ES-I3 (cell line): Measurements from ENCODE around the gene SH3TC1.

ENCODE experiments used
- H3K36me3 ChIP-seq: 2 replicates; pipeline ENCODE4 v1.6.1; 2013; ENCODE audit warnings: mild to moderate bottlenecking, low read length, control low read depth, moderate library complexity; ENCODE audit not compliant: insufficient read depth
- H3K4me1 ChIP-seq: 2 replicates; pipeline ENCODE4 v1.6.1; 2013; ENCODE audit warnings: mild to moderate bottlenecking, control low read depth, low read length; ENCODE audit not compliant: insufficient read depth
- H3K9ac ChIP-seq: 2 replicates; pipeline ENCODE4 v1.6.1; 2013; ENCODE audit warnings: low read depth, mild to moderate bottlenecking, low read length, moderate library complexity
- H3K9me3 ChIP-seq: 2 replicates; pipeline ENCODE4 v1.6.1; 2013; ENCODE audit warnings: mild to moderate bottlenecking, low read length, moderate library complexity; ENCODE audit not compliant: control insufficient read depth, insufficient read depth

Gene SH3TC1

GRCh38 chr4:8270418-8270771 is 71.3 kb downstream of the SH3TC1 start:
- no peaks in the 10 kb centered on the region for H3K36me3 ChIP-seq
- H3K9ac ChIP-seq = peak overlapping the region; percentile 52; the same call in 1 of the 2 replicates
- peaks cover 8% of the 10 kb centered on the region; the same call in 1 of the 2 replicates for H3K4me1 ChIP-seq
- H3K9me3 ChIP-seq = no peaks in the 10 kb centered on the region

DNA sequence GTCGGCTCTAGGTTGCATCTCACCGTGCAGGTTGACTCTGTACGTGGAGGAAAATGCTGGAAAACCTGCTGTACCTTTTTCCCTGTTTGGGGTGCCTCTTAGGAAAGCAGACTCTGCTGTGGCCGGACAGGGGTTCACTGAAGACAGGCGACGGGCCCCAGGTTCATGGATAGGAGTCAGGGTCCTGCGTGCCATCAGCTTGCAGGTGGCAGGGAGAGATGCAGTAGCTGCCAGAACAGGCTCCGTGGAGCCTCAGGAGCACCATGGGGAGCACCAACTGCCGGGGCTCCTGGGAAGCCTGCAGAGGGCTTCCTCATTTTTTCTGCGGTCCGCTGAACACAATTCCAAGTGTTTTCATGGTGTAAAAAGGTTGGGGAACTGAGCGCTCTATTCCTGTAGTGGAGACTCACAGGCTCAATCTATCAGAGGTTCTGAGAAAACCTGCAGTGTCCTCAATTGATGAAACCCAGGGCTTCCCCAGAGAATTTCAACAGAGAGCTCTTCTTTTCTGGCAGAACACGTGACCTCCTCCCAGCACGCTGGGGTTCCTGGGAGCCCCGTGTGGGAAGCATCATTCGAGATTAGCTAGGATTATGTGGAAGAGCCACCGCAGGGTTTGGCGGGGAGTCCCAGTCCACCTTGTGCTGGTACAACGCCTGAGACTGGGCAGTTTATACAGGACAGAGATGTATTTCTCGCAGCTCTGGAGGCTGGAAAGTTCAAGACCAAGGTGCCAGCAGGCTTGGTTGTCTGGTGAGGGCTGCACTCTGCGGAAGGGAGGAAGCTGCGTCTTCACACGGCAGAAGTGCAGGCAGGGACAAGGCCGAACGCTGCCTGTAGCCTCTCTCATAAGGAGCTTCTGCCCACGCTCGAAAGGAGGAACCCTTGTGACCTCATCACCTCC is 72.1 kb downstream of the SH3TC1 start:
- peaks cover 8% of the 10 kb centered on the region; the same call in 1 of the 2 replicates for H3K4me1 ChIP-seq
- H3K36me3 ChIP-seq = no peaks in the 10 kb centered on the region
- no peak overlapping the region for H3K9ac ChIP-seq

DNA sequence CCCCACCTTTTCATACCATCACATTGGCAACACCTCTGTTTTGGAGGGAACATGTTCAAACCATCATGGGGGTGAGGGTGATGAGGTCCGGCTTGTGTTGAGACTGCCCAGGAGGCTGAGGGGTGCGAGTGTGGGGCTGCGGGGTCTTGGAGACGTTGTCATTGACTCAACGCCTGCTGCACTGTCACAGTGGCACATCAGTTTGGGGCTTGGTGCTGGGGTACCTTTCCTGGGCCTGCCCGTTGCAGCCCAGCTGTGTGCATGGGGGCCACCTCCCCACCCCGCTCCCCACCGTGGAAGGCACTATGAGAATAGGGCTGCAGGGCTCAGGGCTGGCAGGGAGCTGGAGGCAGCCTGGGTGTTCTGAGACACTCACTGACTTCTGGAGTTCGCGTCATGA is 72.7 kb downstream of the SH3TC1 start:
- peaks cover 7% of the 10 kb centered on the region; the same call in 1 of the 2 replicates for H3K4me1 ChIP-seq
- no peaks in the 10 kb centered on the region for H3K9me3 ChIP-seq
- no peak overlapping the region for H3K9ac ChIP-seq
- H3K36me3 ChIP-seq = no peaks in the 10 kb centered on the region

More for the DNA sequence above, 72.1 kb downstream of the SH3TC1 start:
- H3K9me3 ChIP-seq = no peaks in the 10 kb centered on the region

DNA sequence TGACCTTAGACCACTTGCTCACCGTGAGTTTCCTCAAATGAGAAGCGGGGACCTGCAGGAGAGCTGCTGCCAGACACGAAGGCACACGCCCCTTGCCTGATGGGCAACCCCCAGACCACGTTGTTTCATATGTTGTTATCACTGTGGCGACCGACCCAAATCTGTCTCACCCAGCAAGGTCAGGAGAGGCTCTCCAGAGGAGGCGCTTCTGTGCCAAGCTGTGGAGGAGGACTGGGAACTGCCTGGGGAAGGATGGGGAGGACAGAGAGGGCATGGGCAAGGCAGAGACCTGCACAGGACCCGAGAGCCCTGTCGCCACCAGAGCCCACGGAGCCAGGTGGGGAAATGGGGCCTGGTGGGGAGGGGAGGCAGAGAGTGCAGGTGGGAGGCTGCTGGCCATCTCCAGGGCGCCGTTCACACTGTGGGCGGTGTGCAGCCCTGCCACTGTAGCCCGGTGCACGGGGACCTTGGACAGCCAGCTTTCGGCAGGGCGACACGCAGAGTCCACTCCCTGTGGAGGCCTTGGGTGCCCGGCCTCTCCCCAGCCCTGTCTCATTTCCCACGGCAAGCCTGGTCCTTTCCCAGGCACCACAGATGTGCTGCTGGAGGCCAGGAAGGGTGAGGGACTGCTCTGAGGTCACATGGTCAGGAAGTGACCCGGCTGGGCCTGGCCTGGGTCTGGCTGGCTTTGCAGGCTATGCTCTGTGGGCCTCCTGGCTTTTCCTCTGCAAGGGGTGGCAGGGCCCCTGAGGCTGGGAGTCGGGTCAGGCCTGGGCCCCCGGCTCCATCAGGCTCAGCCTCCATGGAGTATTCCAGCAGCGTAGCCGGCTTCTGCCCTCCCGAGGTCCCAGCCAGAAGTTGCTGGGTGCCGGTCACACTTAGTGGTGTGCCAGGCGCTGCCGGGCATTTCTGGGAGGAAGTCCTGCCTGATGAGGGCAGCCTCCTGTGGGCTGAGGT is 73.7 kb downstream of the SH3TC1 start:
- peaks cover 4% of the 10 kb centered on the region; the same call in 1 of the 2 replicates for H3K4me1 ChIP-seq
- H3K36me3 ChIP-seq = no peaks in the 10 kb centered on the region
- H3K9me3 ChIP-seq = no peaks in the 10 kb centered on the region
- H3K9ac ChIP-seq = no peak overlapping the region

GRCh38 chr4:8273450-8273849 is 74.4 kb downstream of the SH3TC1 start:
- Histone ChIP-seq H3K36me3 (no peaks in the 10 kb centered on the region), H3K9me3 (no peaks in the 10 kb centered on the region), H3K4me1 (peaks cover 4% of the 10 kb centered on the region; the same call in 1 of the 2 replicates), H3K9ac (no peak overlapping the region)

DNA sequence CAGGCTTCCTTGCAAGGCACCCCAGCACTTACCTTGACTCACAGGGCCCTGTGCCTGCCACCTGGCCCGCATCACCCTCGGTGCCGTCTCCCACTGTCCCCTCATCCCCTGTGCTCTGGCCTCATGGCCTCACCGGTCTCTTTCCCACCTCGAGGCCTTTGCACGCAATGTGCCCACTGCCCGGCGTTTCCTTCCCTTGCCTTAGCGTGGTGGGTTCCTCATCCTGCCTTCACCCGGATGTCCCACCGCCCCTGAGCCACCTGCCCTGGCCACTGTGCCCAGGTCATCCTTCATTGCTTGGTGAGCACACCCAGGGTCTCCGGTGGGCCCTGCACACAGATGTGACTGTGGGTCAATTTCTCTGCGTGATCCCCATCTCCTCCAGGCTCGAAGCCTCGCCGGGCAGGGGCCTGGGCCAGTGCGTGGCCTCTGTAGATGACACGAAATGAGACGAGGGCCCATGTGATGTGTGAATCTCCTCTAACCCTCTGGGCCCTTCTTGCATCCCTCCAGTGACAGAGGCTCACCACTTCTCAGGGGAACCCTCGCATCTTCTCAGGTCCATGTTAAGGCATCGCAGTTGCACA is 75.1 kb downstream of the SH3TC1 start:
- Histone ChIP-seq H3K9ac (no peak overlapping the region), H3K4me1 (peaks cover 2% of the 10 kb centered on the region; the same call in 1 of the 2 replicates), H3K9me3 (no peaks in the 10 kb centered on the region), H3K36me3 (no peaks in the 10 kb centered on the region)

DNA sequence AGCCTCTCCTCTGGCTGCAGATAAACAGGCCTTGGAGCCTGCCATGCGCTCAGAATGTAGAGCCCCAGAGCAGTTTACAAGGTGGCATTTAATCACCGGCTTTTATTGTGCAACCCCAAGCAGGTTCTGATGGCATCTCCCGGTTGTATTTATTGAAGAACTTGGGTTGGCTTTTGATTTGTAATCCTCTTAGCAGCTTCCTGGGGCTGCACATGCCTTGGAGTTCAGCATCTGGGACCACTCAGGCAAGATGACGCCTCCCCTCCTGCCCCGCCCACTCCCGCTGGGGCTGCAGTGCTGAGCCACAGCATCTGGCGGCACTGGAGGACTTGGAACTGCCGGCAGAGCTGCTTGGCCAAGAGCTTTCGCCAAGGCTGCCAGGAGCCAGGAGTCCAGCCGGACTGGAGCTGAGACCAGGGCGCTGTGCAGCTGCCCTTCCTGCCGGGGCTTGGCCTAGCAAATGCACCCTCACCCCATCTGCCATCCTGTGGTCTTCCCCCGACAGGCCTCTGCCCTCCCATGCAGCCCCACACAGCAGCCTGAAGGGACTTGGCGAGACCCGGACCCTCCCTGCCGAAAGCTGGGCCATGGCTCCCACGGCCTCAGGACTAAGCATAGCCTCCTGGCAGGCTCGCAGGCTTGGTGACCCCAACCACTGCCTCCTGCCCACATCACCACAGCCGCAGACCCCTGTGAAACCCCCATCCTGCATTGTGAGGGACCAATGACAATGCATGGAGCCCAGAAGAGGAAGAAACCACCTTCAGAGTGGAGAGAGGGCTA is 75.9 kb downstream of the SH3TC1 start:
- no peaks in the 10 kb centered on the region for H3K36me3 ChIP-seq
- no peaks in the 10 kb centered on the region; the same call in 1 of the 2 replicates for H3K4me1 ChIP-seq
- no peak overlapping the region for H3K9ac ChIP-seq
- no peaks in the 10 kb centered on the region for H3K9me3 ChIP-seq

DNA sequence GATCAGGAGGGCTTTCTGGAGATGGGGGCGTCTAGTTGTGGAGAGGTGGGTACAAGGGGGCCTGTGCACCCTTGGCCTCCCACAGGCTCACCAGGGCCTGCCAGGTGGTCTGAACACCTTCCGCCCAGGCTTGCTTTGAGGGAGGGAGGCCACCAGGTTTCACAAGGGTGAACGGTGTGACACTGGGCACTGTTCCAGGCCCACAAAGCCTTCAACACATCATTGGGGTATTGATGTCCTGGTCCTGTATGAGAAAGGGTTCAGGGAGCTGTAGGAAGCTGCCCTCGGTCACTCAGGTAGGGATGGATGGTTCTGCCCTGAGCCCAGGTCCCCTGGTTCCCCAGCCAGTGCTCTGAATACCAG is 76.4 kb downstream of the SH3TC1 start:
- no peaks in the 10 kb centered on the region for H3K9me3 ChIP-seq
- no peaks in the 10 kb centered on the region for H3K36me3 ChIP-seq
- no peak overlapping the region for H3K9ac ChIP-seq
- H3K4me1 ChIP-seq = no peaks in the 10 kb centered on the region; the same call in 1 of the 2 replicates

- no peaks in the 10 kb centered on the region for H3K36me3 ChIP-seq
These were observed 77.5 kb downstream of the SH3TC1 start for GRCh38 chr4:8276358-8277240.

GRCh38 chr4:8277356-8278008 is 78.4 kb downstream of the SH3TC1 start:
- no peaks in the 10 kb centered on the region for H3K36me3 ChIP-seq
- no peaks in the 10 kb centered on the region; the same call in 1 of the 2 replicates for H3K4me1 ChIP-seq
- no peak overlapping the region for H3K9ac ChIP-seq

More at GRCh38 chr4:8276358-8277240, 77.5 kb downstream of the SH3TC1 start:
- H3K4me1 ChIP-seq = no peaks in the 10 kb centered on the region; the same call in 1 of the 2 replicates
- no peak overlapping the region for H3K9ac ChIP-seq
- H3K9me3 ChIP-seq = no peaks in the 10 kb centered on the region

GRCh38 chr4:8278009-8278395 is 78.9 kb downstream of the SH3TC1 start:
- H3K36me3 ChIP-seq = no peaks in the 10 kb centered on the region
- no peaks in the 10 kb centered on the region for H3K9me3 ChIP-seq
- H3K9ac ChIP-seq = no peak overlapping the region
- H3K4me1 ChIP-seq = no peaks in the 10 kb centered on the region; the same call in 1 of the 2 replicates

More at GRCh38 chr4:8277356-8278008, 78.4 kb downstream of the SH3TC1 start:
- H3K9me3 ChIP-seq = no peaks in the 10 kb centered on the region

GRCh38 chr4:8278421-8279287 is 79.6 kb downstream of the SH3TC1 start:
- Histone ChIP-seq H3K4me1 (no peaks in the 10 kb centered on the region; the same call in 1 of the 2 replicates), H3K9ac (no peak overlapping the region), H3K9me3 (no peaks in the 10 kb centered on the region), H3K36me3 (no peaks in the 10 kb centered on the region)
